GM23248 (cell line): ENCODE measurements around the gene AZGP1. TPM values are rescaled to one million over a fixed set of nuclear protein-coding genes. Genes with fewer than 3 reads are reported as not detected.
A peak's percentile ranks its signal among the peaks of the same experiment; 100 is the strongest.

Experiments used
- DNase-seq: peaks from one replicate; pipeline ENCODE4 v3.0.0-alpha.2; 2015
- H2AFZ ChIP-seq: fragments of 200-600 bp; sonication (generic); 2 replicates; pipeline ENCODE4 v1.6.1; 2016; ENCODE audit warnings: antibody characterized with exemption
- H3F3A ChIP-seq: fragments of 200-600 bp; sonication (generic); 2 replicates; pipeline ENCODE4 v1.6.1; 2016; ENCODE audit warnings: mild to moderate bottlenecking, antibody characterized with exemption, mixed run types; ENCODE audit not compliant: insufficient read depth
- H3K27ac ChIP-seq: fragments of 200-600 bp; sonication (generic); 2 replicates; pipeline ENCODE4 v1.5.1; 2016; ENCODE audit warnings: mild to moderate bottlenecking
- H3K27me3 ChIP-seq: fragments of 200-600 bp; sonication (generic); replicated peaks from 2 replicates; pipeline ENCODE4 v1.6.1; 2016; ENCODE audit warnings: mild to moderate bottlenecking; ENCODE audit not compliant: insufficient read depth
- H3K36me3 ChIP-seq: fragments of 200-600 bp; sonication (generic); 2 replicates; pipeline ENCODE4 v1.6.1; 2016; ENCODE audit warnings: low read depth, mild to moderate bottlenecking
- H3K4me1 ChIP-seq: fragments of 200-600 bp; sonication (generic); 2 replicates; pipeline ENCODE4 v1.6.1; 2016; ENCODE audit warnings: mild to moderate bottlenecking; ENCODE audit not compliant: insufficient read depth
- H3K4me2 ChIP-seq: fragments of 200-600 bp; sonication (generic); one replicate; pipeline ENCODE4 v1.6.1; 2016; ENCODE audit warnings: mild to moderate bottlenecking; ENCODE audit not compliant: unreplicated experiment
- H3K4me3 ChIP-seq: fragments of 200-600 bp; sonication (generic); 2 replicates; pipeline ENCODE4 v1.5.1; 2016; ENCODE audit warnings: mild to moderate bottlenecking
- H3K79me2 ChIP-seq: fragments of 200-600 bp; sonication (generic); 2 replicates; pipeline ENCODE4 v1.6.1; 2016; ENCODE audit warnings: mild to moderate bottlenecking; ENCODE audit not compliant: insufficient read depth
- H3K9ac ChIP-seq: fragments of 200-600 bp; sonication (generic); 2 replicates; pipeline ENCODE4 v1.6.1; 2016; ENCODE audit warnings: mild to moderate bottlenecking
- H3K9me2 ChIP-seq: fragments of 200-600 bp; sonication (generic); 2 replicates; pipeline ENCODE4 v1.6.1; 2016; ENCODE audit warnings: mixed run types, mild to moderate bottlenecking, moderate library complexity; ENCODE audit not compliant: insufficient read depth
- H3K9me3 ChIP-seq: fragments of 200-600 bp; sonication (generic); one replicate; pipeline ENCODE4 v1.6.1; 2017; ENCODE audit warnings: low read depth
- H4K20me1 ChIP-seq: fragments of 200-600 bp; sonication (generic); 2 replicates; pipeline ENCODE4 v1.6.0; 2016; ENCODE audit not compliant: insufficient read depth
- EZH2 ChIP-seq: fragments of 200-600 bp; sonication (generic); IDR thresholded peaks from 2 replicates; pipeline ENCODE4 v1.6.1; 2018; ENCODE audit warnings: antibody characterized with exemption, mild to moderate bottlenecking; ENCODE audit not compliant: insufficient read depth, poor library complexity, severe bottlenecking
- EZH2phosphoT487 ChIP-seq: fragments of 200-600 bp; sonication (generic); IDR thresholded peaks from 2 replicates; pipeline ENCODE4 v1.6.1; 2018; ENCODE audit warnings: antibody characterized with exemption, moderate library complexity, mild to moderate bottlenecking, low read depth; ENCODE audit not compliant: insufficient read depth
- WGBS, 2 experiments: methylation state at CpG; one replicate each; pipeline ENCODE4 v1.1.6; 2015 to 2017; ENCODE audit warnings: low lambda C conversion rate in 2 of 2, low coverage in 1 of 2; ENCODE audit errors: missing lambda C conversion rate in 2 of 2; 5-methylcytosine and 5-hydroxymethylcytosine counted together
- in situ Hi-C: fragments of 300-500 bp; cut with MboI; formaldehyde crosslinking; loops from 2 replicates; pipeline ENCODE4 v1.15.0; 2020
- polyA plus RNA-seq: library from polyadenylated mRNA; unstranded; fragments of >200 nt; fragmentation: Nextera tagmentation; extraction: Ambion mirVana; gene quantifications from 2 replicates; pipeline ENCODE4 v1.2.1, GENCODE V29; 2016
- total RNA-seq: library from RNA; depleted of rRNA; stranded (reverse); fragments of >200 nt; shearing (Covaris generic); gene quantifications from 2 replicates; pipeline ENCODE4 v1.2.3, GENCODE V29; 2014

Gene AZGP1
- total and polyA plus RNA-seq, 2 experiments from 2014 or later = not detected

DNA sequence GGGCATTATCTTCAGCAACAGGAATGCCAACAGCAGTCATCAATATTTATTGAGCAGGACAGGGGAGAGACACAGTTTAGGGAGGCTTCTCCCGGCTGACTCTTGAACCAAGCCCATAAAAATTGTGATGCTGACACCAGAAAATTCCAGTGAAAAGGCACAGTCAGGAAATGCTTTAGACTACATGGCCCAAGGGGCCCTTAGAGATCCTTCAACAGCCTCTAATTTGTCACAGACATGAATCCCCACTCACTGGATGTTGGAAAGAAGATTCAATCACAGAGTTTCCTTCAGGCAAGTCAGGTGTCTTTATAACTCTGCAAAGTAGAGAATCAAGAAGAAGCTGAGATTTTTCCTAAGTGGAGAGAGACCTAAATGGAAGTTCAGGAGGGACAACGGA, 47.6 kb downstream of the AZGP1 start:
- Histone ChIP-seq H3K4me2 (no peak overlapping the region), H3K36me3 (no peaks in the 10 kb centered on the region), H3K79me2 (no peaks in the 10 kb centered on the region), H3K9me3 (no peaks in the 10 kb centered on the region), H3K4me3 (no peak overlapping the region), H3K4me1 (no peaks in the 10 kb centered on the region), H4K20me1 (no peaks in the 10 kb centered on the region), H3K9me2 (no peaks in the 10 kb centered on the region), H3F3A (no peaks in the 10 kb centered on the region), H3K27ac (no peak overlapping the region), H3K27me3 (no peaks in the 10 kb centered on the region), H2AFZ (no peak overlapping the region), H3K9ac (no peak overlapping the region)
- DNase-seq = no peak
- 44 to 48% methylated on average over 2 of the region's 2 CpGs for WGBS, 2 experiments
- in situ Hi-C loops = no loop called here
- TF ChIP-seq EZH2 = no peak
- no peak for TF ChIP-seq EZH2phosphoT487

- no peaks in the 10 kb centered on the region for H3K27me3 ChIP-seq
- H3K9me3 ChIP-seq = no peaks in the 10 kb centered on the region
- H3K9me2 ChIP-seq = no peaks in the 10 kb centered on the region
- no peak overlapping the region for H3K9ac ChIP-seq
- no peaks in the 10 kb centered on the region for H4K20me1 ChIP-seq
- H2AFZ ChIP-seq = no peak overlapping the region
- no peak overlapping the region for H3K4me3 ChIP-seq
- in situ Hi-C loops = no loop called here
- H3K4me2 ChIP-seq = no peak overlapping the region
- no peaks in the 10 kb centered on the region for H3F3A ChIP-seq
- no peaks in the 10 kb centered on the region for H3K79me2 ChIP-seq
- H3K36me3 ChIP-seq = no peaks in the 10 kb centered on the region
- no peaks in the 10 kb centered on the region for H3K4me1 ChIP-seq
- DNase-seq = no peak
- 72 to 75% methylated on average over 5 of the region's 5 CpGs for WGBS, 2 experiments
- TF ChIP-seq EZH2phosphoT487 (no peak), EZH2 (no peak)
- no peak overlapping the region for H3K27ac ChIP-seq
Measured at GRCh38 chr7:99927536-99927935, 48.3 kb downstream of the AZGP1 start.

DNA sequence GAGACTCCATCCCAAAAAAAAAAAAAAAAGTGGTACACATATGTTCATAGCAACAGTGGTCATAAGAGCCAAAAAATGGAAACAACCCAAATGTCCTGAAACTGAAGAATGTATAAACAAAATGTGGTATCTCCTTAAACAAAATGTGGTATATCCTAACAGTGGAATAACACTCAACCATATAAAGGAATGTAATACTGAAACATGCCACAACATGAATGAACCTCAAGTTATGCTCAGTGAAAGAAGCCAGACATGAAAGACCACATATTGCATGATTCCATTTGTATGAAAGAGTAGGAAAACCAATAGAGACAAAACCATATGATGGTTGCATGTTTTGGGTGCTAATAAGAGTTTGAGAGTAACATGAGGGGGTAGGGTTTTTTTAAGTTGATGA, 49.5 kb downstream of the AZGP1 start:
- no peak for DNase-seq
- in situ Hi-C loops = no loop called here
- H3K36me3 ChIP-seq = peaks cover 3% of the 10 kb centered on the region; the same call in 1 of the 2 replicates
- TF ChIP-seq EZH2phosphoT487 = no peak
- TF ChIP-seq EZH2 = no peak
- no peak overlapping the region for H3K27ac ChIP-seq
- no peaks in the 10 kb centered on the region for H3K4me1 ChIP-seq
- no peaks in the 10 kb centered on the region for H3K79me2 ChIP-seq
- H3K27me3 ChIP-seq = no peaks in the 10 kb centered on the region
- no peaks in the 10 kb centered on the region for H3F3A ChIP-seq
- H3K9me3 ChIP-seq = no peaks in the 10 kb centered on the region
- no peaks in the 10 kb centered on the region for H4K20me1 ChIP-seq
- H2AFZ ChIP-seq = no peak overlapping the region
- H3K9me2 ChIP-seq = no peaks in the 10 kb centered on the region
- no peak overlapping the region for H3K4me3 ChIP-seq
- H3K4me2 ChIP-seq = no peak overlapping the region
- H3K9ac ChIP-seq = no peak overlapping the region

- no peak for DNase-seq
- no peaks in the 10 kb centered on the region for H3K9me2 ChIP-seq
- H2AFZ ChIP-seq = no peak overlapping the region
- no peak overlapping the region for H3K4me3 ChIP-seq
- TF ChIP-seq EZH2 = no peak
- TF ChIP-seq EZH2phosphoT487 = no peak
- H3K9ac ChIP-seq = no peak overlapping the region
- in situ Hi-C loops = no loop called here
- peaks cover 21% of the 10 kb centered on the region for H3K79me2 ChIP-seq
- H4K20me1 ChIP-seq = no peaks in the 10 kb centered on the region
- H3F3A ChIP-seq = peaks cover 6% of the 10 kb centered on the region; the same call in 1 of the 2 replicates
- no peak overlapping the region for H3K27ac ChIP-seq
- 0 out of 2 replicates have a peak, but pooled peaks cover 7% of the 10 kb centered on the region for H3K4me1 ChIP-seq
- H3K9me3 ChIP-seq = no peaks in the 10 kb centered on the region
- no peak overlapping the region for H3K4me2 ChIP-seq
- peaks cover 3% of the 10 kb centered on the region; the same call in 1 of the 2 replicates for H3K36me3 ChIP-seq
- H3K27me3 ChIP-seq = no peaks in the 10 kb centered on the region
- 67 to 81% methylated on average over 3 of the region's 3 CpGs for WGBS, 2 experiments
Measured at GRCh38 chr7:99923200-99923599, 52.6 kb downstream of the AZGP1 start.

DNA sequence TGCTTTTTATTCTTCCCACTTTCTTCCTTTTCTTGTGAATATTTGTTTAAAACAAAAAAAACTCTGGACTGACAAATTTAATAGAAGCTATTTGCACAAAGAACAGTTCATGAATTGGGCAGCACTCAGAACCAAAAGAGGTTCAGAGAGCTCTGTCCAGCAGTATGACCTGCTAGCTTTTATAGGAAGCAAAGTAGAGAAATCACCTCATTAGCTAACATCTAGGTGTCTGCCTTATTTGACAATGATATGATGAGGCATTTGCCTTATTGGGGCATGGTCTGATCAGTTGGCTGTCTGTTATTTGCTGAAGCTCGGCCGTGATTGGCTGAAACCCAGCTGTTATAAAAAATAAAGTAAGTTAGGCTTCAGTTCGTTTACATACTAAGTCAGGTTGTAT, 55.7 kb downstream of the AZGP1 start:
- H3F3A ChIP-seq = peaks cover 12% of the 10 kb centered on the region; the same call in 1 of the 2 replicates
- H4K20me1 ChIP-seq = no peaks in the 10 kb centered on the region
- in situ Hi-C loops = no loop called here
- peaks cover 51% of the 10 kb centered on the region for H3K79me2 ChIP-seq
- H3K4me2 ChIP-seq = peak overlapping the region; percentile 98
- no peaks in the 10 kb centered on the region for H3K9me2 ChIP-seq
- TF ChIP-seq EZH2phosphoT487 (no peak), EZH2 (no peak)
- peak overlapping the region; percentile 86 for H3K4me3 ChIP-seq
- no peaks in the 10 kb centered on the region for H3K9me3 ChIP-seq
- WGBS, 2 experiments = 73 to 85% methylated on average over 3 of the region's 3 CpGs
- H3K36me3 ChIP-seq = peaks cover 3% of the 10 kb centered on the region; the same call in 1 of the 2 replicates
- peak; percentile 29 for DNase-seq
- peak overlapping the region; percentile 82 for H3K27ac ChIP-seq
- no peaks in the 10 kb centered on the region for H3K27me3 ChIP-seq
- peak overlapping the region; percentile 98 for H2AFZ ChIP-seq
- H3K9ac ChIP-seq = peak overlapping the region; percentile 88
- peaks cover 28% of the 10 kb centered on the region for H3K4me1 ChIP-seq
